Effector memory CD4-positive, alpha-beta T cell (primary cell): ENCODE data around the gene TNFRSF18.
"Not testable (repeated sequence)": the region's sequence is repeated elsewhere in the genome, so short reads cannot be mapped to it uniquely, and the experiment has no call there.

Experiments used
- DNase-seq, 3 donors: peaks; one replicate each; pipeline ENCODE4 v3.0.0-alpha.2; 2020
- H3K27ac ChIP-seq: 2 replicates; pipeline ENCODE4 v1.7.0; 2013; ENCODE audit warnings: mild to moderate bottlenecking, low read length, moderate library complexity; ENCODE audit not compliant: insufficient read depth, poor library complexity, severe bottlenecking
- H3K27me3 ChIP-seq: replicated peaks from 2 replicates; pipeline ENCODE4 v1.7.0; 2013; ENCODE audit warnings: mild to moderate bottlenecking, low read length; ENCODE audit not compliant: insufficient read depth, control insufficient read depth, poor library complexity, severe bottlenecking
- H3K36me3 ChIP-seq: 2 replicates; pipeline ENCODE4 v1.7.0; 2013; ENCODE audit warnings: mild to moderate bottlenecking, low read length, moderate library complexity; ENCODE audit not compliant: control insufficient read depth, insufficient read depth
- H3K4me1 ChIP-seq: 2 replicates; pipeline ENCODE4 v1.7.0; 2013; ENCODE audit warnings: low read length, mild to moderate bottlenecking; ENCODE audit not compliant: control insufficient read depth, insufficient read depth, poor library complexity, severe bottlenecking
- H3K4me3 ChIP-seq: 2 replicates; pipeline ENCODE4 v1.7.0; 2013; ENCODE audit warnings: low read length, low read depth, mild to moderate bottlenecking; ENCODE audit not compliant: insufficient read depth, poor library complexity, severe bottlenecking
- H3K9me3 ChIP-seq: 2 replicates; pipeline ENCODE4 v1.7.0; 2013; ENCODE audit warnings: mild to moderate bottlenecking, low read length, moderate library complexity; ENCODE audit not compliant: control insufficient read depth

The TNFRSF18 gene

DNA sequence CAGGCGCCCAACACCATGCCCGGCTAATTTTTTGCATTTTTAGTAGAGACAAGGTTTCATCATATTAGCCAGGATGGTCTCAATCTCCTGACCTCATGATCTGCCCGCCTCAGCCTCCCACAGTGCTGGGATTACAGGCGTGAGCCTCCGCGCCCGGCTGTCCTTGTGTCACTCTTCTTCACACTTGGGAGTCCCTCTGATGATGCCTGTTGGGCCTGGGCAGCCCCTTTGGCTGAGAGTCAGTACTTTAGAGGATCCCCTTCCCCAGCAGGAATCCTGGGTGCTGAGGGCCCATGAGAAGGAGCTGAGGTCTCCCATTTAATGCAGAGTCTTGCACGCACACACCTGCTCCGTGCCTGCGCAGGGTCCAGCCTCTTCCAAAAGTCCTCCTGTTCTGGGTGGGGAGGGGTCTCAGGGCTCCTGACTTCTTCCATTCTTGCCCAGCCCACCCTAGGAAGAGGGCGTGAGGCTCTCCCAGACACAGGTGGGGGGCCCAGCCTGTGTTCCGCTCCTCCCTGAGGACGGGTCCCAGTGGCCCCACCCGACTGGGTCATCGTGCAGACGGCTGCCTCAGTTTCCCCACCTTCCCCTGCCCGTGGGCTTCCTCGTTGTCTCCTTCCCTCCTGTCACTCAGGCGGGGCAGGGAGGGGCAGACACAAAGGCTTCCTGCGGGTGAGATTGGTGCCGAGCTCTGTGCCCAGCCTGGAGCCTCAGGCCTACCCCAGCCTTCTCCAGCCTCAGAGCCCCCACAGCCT, 28.8 kb downstream of the TNFRSF18 start:
- Histone ChIP-seq H3K27me3 (no peaks in the 10 kb centered on the region), H3K9me3 (no peaks in the 10 kb centered on the region), H3K4me1 (peaks cover 19% of the 10 kb centered on the region), H3K27ac (no peak overlapping the region), H3K4me3 (no peak overlapping the region), H3K36me3 (no peaks in the 10 kb centered on the region)
- no peak for DNase-seq

- no peak overlapping the region for H3K27ac ChIP-seq
- H3K4me3 ChIP-seq, result no peak overlapping the region
- H3K9me3 ChIP-seq, result no peaks in the 10 kb centered on the region
- peaks cover 22% of the 10 kb centered on the region for H3K4me1 ChIP-seq
- H3K27me3 ChIP-seq, result no peaks in the 10 kb centered on the region
- H3K36me3 ChIP-seq, result no peaks in the 10 kb centered on the region
- no peak for DNase-seq
Observed at GRCh38 chr1:1176931-1177330, 29.5 kb downstream of the TNFRSF18 start.

DNA sequence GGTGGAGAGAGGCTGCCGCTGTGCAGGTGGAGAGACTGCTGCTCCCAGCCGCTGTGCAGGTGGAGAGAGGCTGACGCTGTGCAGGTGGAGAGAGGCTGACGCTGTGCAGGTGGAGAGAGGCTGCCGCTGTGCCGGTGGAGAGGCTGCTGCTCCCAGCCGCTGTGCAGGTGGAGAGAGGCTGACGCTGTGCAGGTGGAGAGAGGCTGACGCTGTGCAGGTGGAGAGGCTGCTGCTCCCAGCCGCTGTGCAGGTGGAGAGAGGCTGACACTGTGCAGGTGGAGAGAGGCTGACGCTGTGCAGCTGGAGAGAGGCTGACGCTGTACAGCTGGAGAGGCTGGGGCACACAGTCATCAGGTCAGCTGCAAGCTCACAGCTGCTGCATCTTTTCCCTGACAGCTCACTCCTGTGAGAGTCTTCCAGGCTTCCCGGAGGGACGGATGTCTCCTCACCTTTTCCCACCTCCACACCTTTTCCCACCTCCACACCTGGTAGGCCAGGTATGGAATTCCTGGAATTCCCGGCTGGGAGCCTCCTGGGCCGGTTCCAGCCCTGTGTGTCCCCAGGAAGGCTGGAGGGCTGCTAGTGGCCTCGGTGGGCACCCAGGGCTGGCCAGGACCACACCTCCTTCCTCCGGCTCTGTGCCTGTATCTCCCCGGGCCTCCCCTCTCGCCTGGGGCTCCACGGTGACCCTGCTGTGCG, 30.2 kb downstream of the TNFRSF18 start:
- H3K27me3 ChIP-seq, H3K4me3 ChIP-seq, H3K9me3 ChIP-seq, H3K36me3 ChIP-seq, DNase-seq, H3K27ac ChIP-seq: not testable (repeated sequence)
- peaks cover 29% of the 10 kb centered on the region for H3K4me1 ChIP-seq

DNA sequence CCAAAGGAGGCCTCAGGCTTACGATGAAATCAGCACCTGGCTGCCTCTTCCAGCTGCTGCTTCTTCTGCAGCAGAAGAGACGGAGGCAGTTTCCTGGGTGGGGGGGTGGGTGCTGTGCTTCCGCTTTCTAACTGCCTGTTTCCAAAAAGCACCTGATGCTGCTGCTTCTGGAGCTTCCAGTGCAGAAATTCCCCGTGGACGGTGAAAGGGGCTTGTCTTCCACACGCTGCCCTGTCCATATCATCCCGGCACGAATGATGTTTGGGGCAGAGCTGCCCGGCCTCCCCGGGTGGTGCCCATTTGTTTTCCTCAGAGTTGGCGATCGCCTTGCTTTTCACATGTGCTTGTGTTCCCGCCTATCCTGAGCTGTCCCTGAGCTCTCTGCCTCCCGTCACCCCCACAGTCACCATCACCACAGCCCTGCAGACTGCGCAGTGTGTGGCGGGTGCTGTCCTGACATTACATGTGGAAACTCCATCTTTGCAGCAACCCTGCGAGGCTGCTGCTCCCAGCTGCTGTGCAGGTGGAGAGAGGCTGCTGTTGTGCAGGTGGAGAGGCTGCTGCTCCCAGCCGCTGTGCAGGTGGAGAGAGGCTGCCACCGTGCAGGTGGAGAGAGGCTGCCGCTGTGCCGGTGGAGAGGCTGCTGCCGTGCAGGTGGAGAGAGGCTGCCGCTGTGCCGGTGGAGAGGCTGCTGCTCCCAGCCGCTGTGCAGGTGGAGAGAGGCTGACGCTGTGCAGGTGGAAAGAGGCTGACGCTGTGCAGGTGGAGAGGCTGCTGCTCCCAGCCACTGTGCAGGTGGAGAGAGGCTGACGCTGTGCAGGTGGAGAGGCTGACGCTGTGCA, 30.9 kb downstream of the TNFRSF18 start:
- H3K4me3 ChIP-seq, result no peak overlapping the region
- no peaks in the 10 kb centered on the region for H3K9me3 ChIP-seq
- no peak overlapping the region for H3K27ac ChIP-seq
- H3K36me3 ChIP-seq, result no peaks in the 10 kb centered on the region
- H3K27me3 ChIP-seq, result no peaks in the 10 kb centered on the region
- DNase-seq, result no peak
- H3K4me1 ChIP-seq, result peaks cover 36% of the 10 kb centered on the region

- Histone ChIP-seq H3K4me1 (peaks cover 44% of the 10 kb centered on the region), H3K9me3 (no peaks in the 10 kb centered on the region), H3K36me3 (no peaks in the 10 kb centered on the region), H3K27me3 (no peaks in the 10 kb centered on the region), H3K4me3 (peak within 1 kb of the TSS; percentile 25), H3K27ac (peak within 1 kb of the TSS; percentile 25)
- DNase-seq, result peak in 2 of 3 donors; percentile 46
Observed at GRCh38 chr1:1173793-1174415, 32.5 kb downstream of the TNFRSF18 start, which contains the start of gene TTLL10. TTLL10 (plus strand) TSS chr1:1173880; CDS start chr1:1179216, 5,336 bp downstream.

- H3K4me1 ChIP-seq, result peaks cover 44% of the 10 kb centered on the region
- no peak for DNase-seq
Observed at GRCh38 chr1:1173061-1173792, 33.2 kb downstream of the TNFRSF18 start.

GRCh38 chr1:1171546-1172340, 34.6 kb downstream of the TNFRSF18 start:
- peak in 1 of 3 donors; percentile 19 for DNase-seq
- peak overlapping the region; percentile 1 for H3K27ac ChIP-seq
- no peaks in the 10 kb centered on the region for H3K9me3 ChIP-seq
- H3K27me3 ChIP-seq, result no peaks in the 10 kb centered on the region
- peak overlapping the region; percentile 29 for H3K4me3 ChIP-seq
- H3K36me3 ChIP-seq, result no peaks in the 10 kb centered on the region
- H3K4me1 ChIP-seq, result peaks cover 44% of the 10 kb centered on the region

More at GRCh38 chr1:1173061-1173792, 33.2 kb downstream of the TNFRSF18 start:
- Histone ChIP-seq H3K4me3 (peak overlapping the region; percentile 25), H3K36me3 (no peaks in the 10 kb centered on the region), H3K9me3 (no peaks in the 10 kb centered on the region), H3K27ac (peak overlapping the region; percentile 25), H3K27me3 (no peaks in the 10 kb centered on the region)

GRCh38 chr1:1171161-1171545, 35.2 kb downstream of the TNFRSF18 start:
- no peak overlapping the region for H3K4me3 ChIP-seq
- H3K36me3 ChIP-seq, result no peaks in the 10 kb centered on the region
- no peaks in the 10 kb centered on the region for H3K27me3 ChIP-seq
- no peak overlapping the region for H3K27ac ChIP-seq
- no peaks in the 10 kb centered on the region for H3K9me3 ChIP-seq
- peaks cover 44% of the 10 kb centered on the region for H3K4me1 ChIP-seq
- DNase-seq, result no peak
